ENCODE measurements around the gene BAAT.

BAAT gene

GRCh38 chr9:101398068-101398929 is 13.5 kb upstream of the BAAT start, which contains the start of the genes MRPL50 and ZNF189:
Gene MRPL50 (minus strand): TSS chr9:101398618. CDS start chr9:101398592, 26 bp downstream.
Gene ZNF189 (plus strand): TSS chr9:101398851. CDS start chr9:101399157, 306 bp downstream.
- peak; percentile 99 for DNase-seq

- DNase-seq: no peak
These were observed 12.9 kb upstream of the BAAT start for GRCh38 chr9:101397746-101398067.

GRCh38 chr9:101394687-101395086 is 9.9 kb upstream of the BAAT start:
- no peak for DNase-seq

- no peak for DNase-seq
These were observed 8.3 kb upstream of the BAAT start for GRCh38 chr9:101393135-101393534.

GRCh38 chr9:101388507-101388993 is 3.7 kb upstream of the BAAT start:
- no peak for DNase-seq

- no peak for DNase-seq
These were observed 3.2 kb upstream of the BAAT start for GRCh38 chr9:101387871-101388506.

- DNase-seq: no peak
These were observed 1.4 kb downstream of the BAAT start for GRCh38 chr9:101383361-101383760.

GRCh38 chr9:101381833-101382342 is 2.9 kb downstream of the BAAT start:
- no peak for DNase-seq

- DNase-seq: no peak
These were observed 3.7 kb downstream of the BAAT start for GRCh38 chr9:101381118-101381517.

GRCh38 chr9:101380295-101380694 is 4.5 kb downstream of the BAAT start:
- no peak for DNase-seq

GRCh38 chr9:101376111-101376848 is 8.5 kb downstream of the BAAT start:
- DNase-seq: no peak

- no peak for DNase-seq
These were observed 9.3 kb downstream of the BAAT start for GRCh38 chr9:101375546-101375945.

GRCh38 chr9:101372327-101373118 is 12.3 kb downstream of the BAAT start:
- DNase-seq: no peak

GRCh38 chr9:101371813-101372212 is 13.0 kb downstream of the BAAT start:
- DNase-seq: no peak

GRCh38 chr9:101369884-101370531 is 14.8 kb downstream of the BAAT start:
- no peak for DNase-seq

- DNase-seq: no peak
These were observed 15.5 kb downstream of the BAAT start for GRCh38 chr9:101369286-101369685.

- DNase-seq: no peak
These were observed 17.5 kb downstream of the BAAT start for GRCh38 chr9:101367323-101367722.

- no peak for DNase-seq
These were observed 18.6 kb downstream of the BAAT start for GRCh38 chr9:101366038-101366756.

- DNase-seq: no peak
These were observed 19.6 kb downstream of the BAAT start for GRCh38 chr9:101365181-101365580.

- DNase-seq: no peak
These were observed 22.4 kb downstream of the BAAT start for GRCh38 chr9:101362450-101362849.

GRCh38 chr9:101360647-101361046 is 24.2 kb downstream of the BAAT start:
- DNase-seq: no peak

All from islet precursor cell (in vitro differentiated cells).